ENCODE data around the gene PPP1R2C. TPM values are rescaled to one million over a fixed set of nuclear protein-coding genes. Genes with fewer than 3 reads are reported as not detected.

Gene PPP1R2C
- total RNA-seq, 1 donor from 2014 or later, result not detected

GRCh38 chrX:42809569-42809968 is 31.6 kb upstream of the PPP1R2C start:
- Histone ChIP-seq H2AFZ (replicated peaks) (no peak overlapping the region), H3K36me3 (no peaks in the 10 kb centered on the region), H3K4me3 (no peak overlapping the region), H3K9ac (no peak overlapping the region), H3K9me3 (ENCODE audit: low read depth) (no peaks in the 10 kb centered on the region), H3K27ac (peak overlapping the region; percentile 88), H3F3A (ENCODE audit: low read depth) (peaks cover 23% of the 10 kb centered on the region), H3K4me1 (peaks cover 32% of the 10 kb centered on the region), H3K79me2 (ENCODE audit: low read depth) (no peaks in the 10 kb centered on the region), H3K4me2 (peak overlapping the region; percentile 59), H3K27me3 (no peaks in the 10 kb centered on the region), H4K20me1 (ENCODE audit: low read depth) (no peaks in the 10 kb centered on the region)
- no peak overlapping the region for H3K27ac Mint-ChIP-seq
- no peaks in the 10 kb centered on the region for H3K36me3 Mint-ChIP-seq
- no peaks in the 10 kb centered on the region for H3K27me3 Mint-ChIP-seq (ENCODE audit: insufficient read depth, low read depth)
- peak; percentile 2 for DNase-seq (ENCODE audit: low spot score)
- TF ChIP-seq EZH2 (IDR thresholded peaks at IDR 0.05) (no peak), EZH2phosphoT487 (IDR thresholded peaks at IDR 0.05) (no peak), CTCF (IDR thresholded peaks at IDR 0.05) (no peak)
- peaks cover 18% of the 10 kb centered on the region for H3K9me3 Mint-ChIP-seq
- H3K4me3 Mint-ChIP-seq, result no peak overlapping the region
- H3K4me1 Mint-ChIP-seq, result peaks cover 14% of the 10 kb centered on the region

GRCh38 chrX:42807393-42807792 is 29.4 kb upstream of the PPP1R2C start:
- Histone ChIP-seq H3K4me2 (no peak overlapping the region), H3K4me3 (no peak overlapping the region), H3K27me3 (no peaks in the 10 kb centered on the region), H3K9ac (no peak overlapping the region), H3K79me2 (ENCODE audit: low read depth) (no peaks in the 10 kb centered on the region), H2AFZ (replicated peaks) (no peak overlapping the region), H3K4me1 (peaks cover 42% of the 10 kb centered on the region), H3K36me3 (no peaks in the 10 kb centered on the region), H4K20me1 (ENCODE audit: low read depth) (no peaks in the 10 kb centered on the region), H3K27ac (no peak overlapping the region), H3F3A (ENCODE audit: low read depth) (peaks cover 29% of the 10 kb centered on the region), H3K9me3 (ENCODE audit: low read depth) (no peaks in the 10 kb centered on the region)
- Mint-ChIP-seq H3K36me3 (no peaks in the 10 kb centered on the region), H3K4me1 (peaks cover 14% of the 10 kb centered on the region), H3K9me3 (peaks cover 3% of the 10 kb centered on the region), H3K27me3 (ENCODE audit: insufficient read depth, low read depth) (peaks cover 2% of the 10 kb centered on the region), H3K27ac (no peak overlapping the region), H3K4me3 (no peak overlapping the region)
- no peak for DNase-seq (ENCODE audit: low spot score)
- TF ChIP-seq EZH2phosphoT487 (IDR thresholded peaks at IDR 0.05) (no peak), CTCF (IDR thresholded peaks at IDR 0.05) (no peak), EZH2 (IDR thresholded peaks at IDR 0.05) (no peak)

GRCh38 chrX:42804524-42804923 is 26.6 kb upstream of the PPP1R2C start:
- H3K27me3 Mint-ChIP-seq (ENCODE audit: insufficient read depth, low read depth), result peaks cover 2% of the 10 kb centered on the region
- H2AFZ ChIP-seq (replicated peaks), result peak overlapping the region; percentile 35
- no peaks in the 10 kb centered on the region for H4K20me1 ChIP-seq (ENCODE audit: low read depth)
- H3K36me3 Mint-ChIP-seq, result no peaks in the 10 kb centered on the region
- peaks cover 38% of the 10 kb centered on the region for H3K4me1 ChIP-seq
- peaks cover 10% of the 10 kb centered on the region for H3K4me1 Mint-ChIP-seq
- no peak overlapping the region for H3K4me2 ChIP-seq
- H3K4me3 ChIP-seq, result no peak overlapping the region
- H3K9ac ChIP-seq, result no peak overlapping the region
- no peaks in the 10 kb centered on the region for H3K27me3 ChIP-seq
- no peaks in the 10 kb centered on the region for H3K79me2 ChIP-seq (ENCODE audit: low read depth)
- no peaks in the 10 kb centered on the region for H3K36me3 ChIP-seq
- no peaks in the 10 kb centered on the region for H3K9me3 ChIP-seq (ENCODE audit: low read depth)
- H3K4me3 Mint-ChIP-seq, result no peak overlapping the region
- no peak overlapping the region for H3K27ac Mint-ChIP-seq
- H3K27ac ChIP-seq, result peak overlapping the region; percentile 34
- H3F3A ChIP-seq (ENCODE audit: low read depth), result peaks cover 29% of the 10 kb centered on the region
- peak; percentile 8 for DNase-seq (ENCODE audit: low spot score)
- TF ChIP-seq EZH2 (IDR thresholded peaks at IDR 0.05), result no peak
- TF ChIP-seq EZH2phosphoT487 (IDR thresholded peaks at IDR 0.05), result no peak
- TF ChIP-seq CTCF (IDR thresholded peaks at IDR 0.05), result no peak
- H3K9me3 Mint-ChIP-seq, result no peaks in the 10 kb centered on the region

Measured in neural progenitor cell (in vitro differentiated cells).